Ascending aorta (tissue), 2 donors: ENCODE measurements around the gene SHD. TPM values are rescaled to one million over a fixed set of nuclear protein-coding genes. Genes with fewer than 3 reads are reported as not detected.
A peak's percentile ranks its signal among the peaks of the same experiment; 100 is the strongest.

Source experiments
- DNase-seq, 2 donors: peaks; one replicate each; pipeline ENCODE4 v3.0.0-alpha.2; 2019; ENCODE audit warnings: low spot score in 2 of 2
- H3K27ac ChIP-seq, 2 donors: fragments of 200-600 bp; sonication (generic); one replicate each; pipeline ENCODE4 v1.5.1; 2016 to 2017; ENCODE audit warnings: mild to moderate bottlenecking in 1 of 2
- H3K27me3 ChIP-seq: fragments of 200-600 bp; sonication (generic); one replicate; pipeline ENCODE4 v1.5.1; 2017
- H3K36me3 ChIP-seq, 2 donors: fragments of 200-600 bp; sonication (generic); one replicate each; pipeline ENCODE4 v1.5.1; 2016
- H3K4me1 ChIP-seq, 2 donors: fragments of 200-600 bp; sonication (generic); one replicate each; pipeline ENCODE4 v1.5.1; 2016 to 2017; ENCODE audit warnings: mild to moderate bottlenecking in 1 of 2
- H3K4me3 ChIP-seq, 2 donors: fragments of 200-600 bp; sonication (generic); one replicate each; pipeline ENCODE4 v1.5.1; 2016 to 2017; ENCODE audit warnings: mild to moderate bottlenecking in 1 of 2
- H3K9me3 ChIP-seq, 2 donors: fragments of 200-600 bp; sonication (generic); one replicate each; pipeline ENCODE4 v1.5.1; 2016
- CTCF ChIP-seq, 3 experiments: fragments of 200-600 bp in 2 of 3; fragments of 450-650 bp in 1 of 3; sonication (generic) in 2 of 3; IDR thresholded peaks; one replicate each; pipeline ENCODE4 v1.5.1; 2016 to 2019; ENCODE audit warnings: antibody characterized with exemption in 3 of 3, mild to moderate bottlenecking in 1 of 3, moderate library complexity in 1 of 3
- intact Hi-C: fragments of 100-400 bp; cut with DNase I; formaldehyde crosslinking; loops from one replicate; pipeline ENCODE4 v1.15.1; 2023
- total RNA-seq: library from RNA; depleted of rRNA; stranded (reverse); fragments of >200 nt; gene quantifications from one replicate; pipeline ENCODE4 v1.1.0, GENCODE V29; 2016

Gene SHD
- total RNA-seq, 1 donor from 2014 or later = not detected

- TF ChIP-seq CTCF (IDR thresholded peaks at IDR 0.05) = no peak
- Histone ChIP-seq H3K27ac (no peak overlapping the region), H3K4me1 (peaks cover 0 to 4% of the 10 kb centered on the region in 2 donors), H3K36me3 (no peaks in the 10 kb centered on the region), H3K4me3 (peak overlapping the region; percentile 42 to 51), H3K9me3 (no peaks in the 10 kb centered on the region), H3K27me3 (no peaks in the 10 kb centered on the region)
- no peak for DNase-seq
- intact Hi-C loops = no loop called here
Measured at GRCh38 chr19:4337906-4338440, 58.9 kb downstream of the SHD start.

GRCh38 chr19:4338441-4339355 is 59.6 kb downstream of the SHD start, which contains the start of gene STAP2:
Gene STAP2 (minus strand): TSS chr19:4338827. CDS start chr19:4338753, 74 bp downstream.
- Histone ChIP-seq H3K4me3 (peak within 1 kb of the TSS; percentile 42 to 51), H3K9me3 (no peaks in the 10 kb centered on the region), H3K27me3 (no peaks in the 10 kb centered on the region), H3K36me3 (no peaks in the 10 kb centered on the region), H3K27ac (no peak within 1 kb of the TSS), H3K4me1 (peaks cover 0 to 4% of the 10 kb centered on the region in 2 donors)
- DNase-seq = no peak
- intact Hi-C loops = no loop called here
- TF ChIP-seq CTCF (IDR thresholded peaks at IDR 0.05) = no peak

Other genes starting within 250 kb of the SHD start
- 76.4 TPM for gene ZBTB7A, start 212.4 kb upstream of the SHD start, total RNA-seq
- 155 TPM for gene MAP2K2, start 155.1 kb upstream of the SHD start, total RNA-seq
- gene CREB3L3, start 125.6 kb upstream of the SHD start, total RNA-seq = 2.8 TPM
- 5.9 TPM for gene SIRT6, start 96.7 kb upstream of the SHD start, total RNA-seq
- not detected for gene ANKRD24, start 96.6 kb upstream of the SHD start, total RNA-seq
- not detected for gene EBI3, start 49.7 kb upstream of the SHD start, total RNA-seq
- gene YJU2, start 32.2 kb upstream of the SHD start, total RNA-seq = 64.6 TPM
- not detected for gene TMIGD2, start 23.1 kb downstream of the SHD start, total RNA-seq
- gene FSD1, start 25.3 kb downstream of the SHD start, total RNA-seq = not detected
- gene STAP2, start 59.6 kb downstream of the SHD start, total RNA-seq = 6.6 TPM
- gene MPND, start 64.3 kb downstream of the SHD start, total RNA-seq = 21.9 TPM
- 61.4 TPM for gene SH3GL1, start 121.3 kb downstream of the SHD start, total RNA-seq
- 0.85 TPM for gene CHAF1A, start 123.4 kb downstream of the SHD start, total RNA-seq
- gene UBXN6, start 178.5 kb downstream of the SHD start, total RNA-seq = 560 TPM
- 15.4 TPM for gene HDGFL2, start 193.0 kb downstream of the SHD start, total RNA-seq
- 15.1 TPM for gene PLIN4, start 239.2 kb downstream of the SHD start, total RNA-seq